Suprapubic skin (tissue), 4 donors: Measurements from ENCODE around the gene EFNA2. TPM values are rescaled to one million over a fixed set of nuclear protein-coding genes. Genes with fewer than 3 reads are reported as not detected.

ENCODE experiments used
- DNase-seq, 2 donors: peaks; one replicate each; pipeline ENCODE4 v3.0.0-alpha.2; 2019; ENCODE audit warnings: low spot score in 2 of 2
- H3K27ac ChIP-seq: fragments of 200-600 bp; sonication (generic); one replicate; pipeline ENCODE4 v1.5.1; 2019
- H3K27me3 ChIP-seq: fragments of 200-600 bp; sonication (generic); one replicate; pipeline ENCODE4 v1.5.1; 2019
- H3K36me3 ChIP-seq: fragments of 200-600 bp; sonication (generic); one replicate; pipeline ENCODE4 v1.5.1; 2019
- H3K4me1 ChIP-seq: fragments of 200-600 bp; sonication (generic); one replicate; pipeline ENCODE4 v1.5.1; 2019
- H3K4me3 ChIP-seq: fragments of 200-600 bp; sonication (generic); one replicate; pipeline ENCODE4 v1.5.1; 2019; ENCODE audit warnings: mild to moderate bottlenecking
- H3K9me3 ChIP-seq: fragments of 200-600 bp; sonication (generic); one replicate; pipeline ENCODE4 v1.5.1; 2019
- EP300 ChIP-seq: sonication (generic); formaldehyde crosslinking; IDR thresholded peaks from one replicate; pipeline ENCODE4 v1.6.1; 2017; ENCODE audit warnings: antibody characterized with exemption
- POLR2A ChIP-seq, 2 donors: fragments of 450-650 bp; IDR thresholded peaks; one replicate each; pipeline ENCODE4 v1.6.1; 2017; ENCODE audit warnings: antibody characterized with exemption in 2 of 2, mild to moderate bottlenecking in 2 of 2, moderate library complexity in 2 of 2
- POLR2AphosphoS5 ChIP-seq, 3 donors: sonication (generic); formaldehyde crosslinking; IDR thresholded peaks; one replicate each; pipeline ENCODE4 v1.6.1; 2017; ENCODE audit warnings: antibody characterized with exemption in 3 of 3
- WGBS: methylation state at CpG from one replicate; pipeline ENCODE4 v1.1.5; 2018; 5-methylcytosine and 5-hydroxymethylcytosine counted together
- total RNA-seq, 4 donors: library from RNA; depleted of rRNA; stranded (reverse); fragments of >200 nt; gene quantifications; one replicate each; pipeline ENCODE4 v1.1.0, GENCODE V29; 2016
- TF ChIP-seq, protein P1 (sequence below), 2 donors: fragments of 200-600 bp in 1 of 2; fragments of 450-650 bp in 1 of 2; sonication (generic) in 1 of 2; IDR thresholded peaks; one replicate each; pipeline ENCODE4 v1.5.1; 2016 to 2019; ENCODE audit warnings: antibody characterized with exemption in 2 of 2, mild to moderate bottlenecking in 1 of 2, moderate library complexity in 1 of 2

Gene EFNA2
- total RNA-seq, 4 donors from 2014 or later, result not detected

DNA sequence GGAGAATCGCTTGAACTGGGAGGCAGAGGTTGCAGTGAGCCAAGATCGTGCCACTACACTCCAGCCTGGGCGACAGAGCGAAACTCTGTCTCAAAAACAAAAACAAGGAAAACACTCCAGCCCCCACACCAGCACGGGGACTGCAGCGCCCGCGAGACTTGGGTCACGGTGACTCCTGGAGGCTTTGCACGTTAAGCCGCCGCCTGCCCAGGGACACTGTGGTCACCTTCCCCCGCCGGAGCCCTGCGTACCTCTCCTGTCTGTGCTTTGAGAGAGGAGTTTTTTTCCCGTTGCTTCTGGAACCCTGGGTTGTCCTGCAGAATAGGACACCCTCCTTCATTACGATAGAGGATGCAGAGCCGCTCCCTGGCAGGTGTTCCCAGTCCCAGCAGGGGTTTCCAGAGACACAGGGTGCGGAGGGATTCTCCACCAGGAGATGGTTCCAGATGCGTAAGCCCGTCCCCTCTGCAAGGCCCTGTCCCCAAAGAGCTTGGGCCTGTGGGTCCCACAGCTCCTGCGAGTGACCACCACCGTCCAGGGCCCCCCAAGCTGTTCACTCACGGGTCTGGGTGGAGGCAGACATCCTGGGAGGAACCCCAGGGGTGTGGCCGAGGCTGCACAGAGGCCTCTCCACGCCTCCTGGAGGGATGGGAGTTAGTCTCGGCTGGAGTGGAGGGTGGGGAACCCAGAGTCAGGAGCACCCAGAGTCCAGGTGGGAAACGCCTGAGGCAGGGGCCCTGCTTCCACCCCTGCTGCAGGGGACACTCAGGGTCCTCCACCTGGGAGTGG lies 55.2 kb downstream of the EFNA2 start:
- no peaks in the 10 kb centered on the region for H3K36me3 ChIP-seq
- 67% methylated on average over 1 of the region's 28 CpGs for WGBS
- no peak for DNase-seq
- no peak for TF ChIP-seq POLR2A (IDR thresholded peaks at IDR 0.05)
- no peak for TF ChIP-seq POLR2AphosphoS5 (IDR thresholded peaks at IDR 0.05)
- TF ChIP-seq EP300, result no peak
- H3K4me1 ChIP-seq, result no peaks in the 10 kb centered on the region
- no peaks in the 10 kb centered on the region for H3K27me3 ChIP-seq
- H3K9me3 ChIP-seq, result no peaks in the 10 kb centered on the region
- no peak overlapping the region for H3K27ac ChIP-seq
- no peak overlapping the region for H3K4me3 ChIP-seq

DNA sequence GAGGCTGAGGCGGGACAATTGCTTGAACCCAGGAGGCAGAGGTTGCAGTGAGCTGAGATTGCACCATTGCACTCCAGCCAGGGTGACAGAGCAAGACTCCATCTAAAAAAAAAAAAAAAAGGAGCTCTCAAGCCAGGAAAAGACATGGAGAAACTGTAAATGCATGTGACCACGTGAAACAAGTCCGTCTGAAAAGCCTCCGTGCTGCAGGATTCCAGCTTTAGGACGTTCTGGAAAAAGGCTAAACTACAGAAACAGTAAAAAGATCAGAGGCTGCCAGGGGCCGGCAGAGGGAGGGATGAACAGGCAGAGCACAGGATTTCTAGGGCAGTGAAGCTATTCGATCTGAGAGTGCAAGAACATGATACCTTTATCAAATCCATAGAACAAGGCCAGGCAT lies 57.4 kb downstream of the EFNA2 start:
- Histone ChIP-seq H3K27ac (no peak overlapping the region), H3K4me3 (no peak overlapping the region), H3K27me3 (no peaks in the 10 kb centered on the region), H3K36me3 (no peaks in the 10 kb centered on the region), H3K4me1 (no peaks in the 10 kb centered on the region), H3K9me3 (no peaks in the 10 kb centered on the region)
- no peak for DNase-seq
- 30% methylated on average over 7 of the region's 7 CpGs for WGBS
- TF ChIP-seq POLR2AphosphoS5 (IDR thresholded peaks at IDR 0.05) (no peak), POLR2A (IDR thresholded peaks at IDR 0.05) (no peak), EP300 (no peak)
- TF ChIP-seq, protein P1, sequence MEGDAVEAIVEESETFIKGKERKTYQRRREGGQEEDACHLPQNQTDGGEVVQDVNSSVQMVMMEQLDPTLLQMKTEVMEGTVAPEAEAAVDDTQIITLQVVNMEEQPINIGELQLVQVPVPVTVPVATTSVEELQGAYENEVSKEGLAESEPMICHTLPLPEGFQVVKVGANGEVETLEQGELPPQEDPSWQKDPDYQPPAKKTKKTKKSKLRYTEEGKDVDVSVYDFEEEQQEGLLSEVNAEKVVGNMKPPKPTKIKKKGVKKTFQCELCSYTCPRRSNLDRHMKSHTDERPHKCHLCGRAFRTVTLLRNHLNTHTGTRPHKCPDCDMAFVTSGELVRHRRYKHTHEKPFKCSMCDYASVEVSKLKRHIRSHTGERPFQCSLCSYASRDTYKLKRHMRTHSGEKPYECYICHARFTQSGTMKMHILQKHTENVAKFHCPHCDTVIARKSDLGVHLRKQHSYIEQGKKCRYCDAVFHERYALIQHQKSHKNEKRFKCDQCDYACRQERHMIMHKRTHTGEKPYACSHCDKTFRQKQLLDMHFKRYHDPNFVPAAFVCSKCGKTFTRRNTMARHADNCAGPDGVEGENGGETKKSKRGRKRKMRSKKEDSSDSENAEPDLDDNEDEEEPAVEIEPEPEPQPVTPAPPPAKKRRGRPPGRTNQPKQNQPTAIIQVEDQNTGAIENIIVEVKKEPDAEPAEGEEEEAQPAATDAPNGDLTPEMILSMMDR (IDR thresholded peaks at IDR 0.05), result no peak

DNA sequence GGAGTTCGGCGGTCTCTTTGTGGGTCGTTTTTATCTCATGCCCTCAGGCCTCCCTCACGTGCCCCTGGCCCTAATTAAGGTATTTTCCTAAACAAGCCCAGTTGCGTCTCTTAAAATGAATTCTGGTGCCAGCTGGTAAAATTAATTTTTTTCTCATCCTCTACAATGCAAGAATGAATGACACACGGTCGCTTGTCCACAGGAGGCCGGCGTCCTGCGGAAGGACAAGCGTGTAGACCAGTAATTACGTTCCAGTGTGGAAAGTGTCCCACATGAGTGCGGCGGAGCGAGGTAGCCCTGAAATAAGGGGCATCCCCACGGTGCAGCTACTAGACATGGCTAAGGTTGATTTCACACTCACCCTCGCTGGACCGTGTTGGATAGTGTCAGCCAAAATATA lies 63.5 kb downstream of the EFNA2 start:
- no peak overlapping the region for H3K4me3 ChIP-seq
- 83% methylated on average over 18 of the region's 18 CpGs for WGBS
- no peak for DNase-seq
- no peak overlapping the region for H3K27ac ChIP-seq
- no peaks in the 10 kb centered on the region for H3K9me3 ChIP-seq
- TF ChIP-seq POLR2AphosphoS5 (IDR thresholded peaks at IDR 0.05), result no peak
- TF ChIP-seq, protein P1 (IDR thresholded peaks at IDR 0.05), result no peak
- no peak for TF ChIP-seq EP300
- TF ChIP-seq POLR2A (IDR thresholded peaks at IDR 0.05), result no peak
- no peaks in the 10 kb centered on the region for H3K27me3 ChIP-seq
- no peaks in the 10 kb centered on the region for H3K36me3 ChIP-seq
- H3K4me1 ChIP-seq, result peaks cover 6% of the 10 kb centered on the region

DNA sequence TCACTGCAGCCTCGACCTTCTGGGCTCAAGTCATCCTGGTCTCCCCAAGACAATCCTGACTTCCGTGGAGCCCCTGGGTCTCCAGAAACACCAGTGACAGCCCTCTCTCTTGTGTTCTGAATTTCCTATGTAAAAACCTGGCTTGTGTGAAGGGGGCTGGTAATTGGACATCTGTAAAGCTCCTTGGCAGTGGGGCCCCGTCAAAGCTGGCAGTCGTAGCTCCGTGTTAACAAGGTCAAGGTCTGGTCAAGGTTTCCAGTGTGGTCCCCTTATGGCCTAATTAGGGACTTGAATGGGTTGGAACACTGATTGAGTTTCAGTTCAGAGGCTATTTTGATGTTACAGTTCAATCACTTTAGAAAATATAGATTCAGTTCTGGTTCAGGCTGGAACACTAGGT lies 65.2 kb downstream of the EFNA2 start:
- H3K4me1 ChIP-seq, result peaks cover 16% of the 10 kb centered on the region
- H3K4me3 ChIP-seq, result no peak overlapping the region
- no peak for TF ChIP-seq POLR2A (IDR thresholded peaks at IDR 0.05)
- TF ChIP-seq EP300, result no peak
- no peak for TF ChIP-seq POLR2AphosphoS5 (IDR thresholded peaks at IDR 0.05)
- TF ChIP-seq, protein P1 (IDR thresholded peaks at IDR 0.05), result no peak
- WGBS, result 74% methylated on average over 5 of the region's 5 CpGs
- no peak for DNase-seq
- no peak overlapping the region for H3K27ac ChIP-seq
- H3K27me3 ChIP-seq, result no peaks in the 10 kb centered on the region
- H3K9me3 ChIP-seq, result no peaks in the 10 kb centered on the region
- H3K36me3 ChIP-seq, result no peaks in the 10 kb centered on the region

Other genes starting within 250 kb of the EFNA2 start
- gene ABCA7, start 245.8 kb upstream of the EFNA2 start, total RNA-seq, result 10 to 100 TPM; 29.8 to 97.6 (median 47.5) TPM
- 10 to 100 TPM; 11.5 to 13.4 (median 12.6) TPM for gene ARHGAP45, start 218.7 kb upstream of the EFNA2 start, total RNA-seq
- gene POLR2E, start 190.5 kb upstream of the EFNA2 start, total RNA-seq, result 100 to 1,000 TPM in 3 of 4 donors, 10 to 100 TPM in 1; 84.1 to 142 (median 111) TPM
- 100 to 1,000 TPM; 267 to 359 (median 344) TPM for gene GPX4, start 181.9 kb upstream of the EFNA2 start, total RNA-seq
- 10 to 100 TPM; 36.7 to 58.9 (median 45.5) TPM for gene SBNO2, start 111.6 kb upstream of the EFNA2 start, total RNA-seq
- 10 to 100 TPM; 62.5 to 76.9 (median 66.4) TPM for gene STK11, start 80.1 kb upstream of the EFNA2 start, total RNA-seq
- 1 to 10 TPM; 2.9 to 8.6 (median 5.1) TPM for gene CBARP, start 47.9 kb upstream of the EFNA2 start, total RNA-seq
- 100 to 1,000 TPM; 102 to 205 (median 137) TPM for gene ATP5F1D, start 44.1 kb upstream of the EFNA2 start, total RNA-seq
- 100 to 1,000 TPM in 2 of 4 donors, 10 to 100 TPM in 2; 89.0 to 153 (median 105) TPM for gene MIDN, start 37.3 kb upstream of the EFNA2 start, total RNA-seq
- gene CIRBP, start 16.5 kb upstream of the EFNA2 start, total RNA-seq, result 100 to 1,000 TPM; 338 to 672 (median 451) TPM
- gene FAM174C, start 10.3 kb upstream of the EFNA2 start, total RNA-seq, result 10 to 100 TPM; 44.3 to 72.5 (median 58.2) TPM
- 100 to 1,000 TPM in 2 of 4 donors, 10 to 100 TPM in 2; 66.8 to 154 (median 97.5) TPM for gene NDUFS7, start 98.0 kb downstream of the EFNA2 start, total RNA-seq
- 10 to 100 TPM; 27.8 to 40.3 (median 34.0) TPM for gene GAMT, start 115.7 kb downstream of the EFNA2 start, total RNA-seq
- 10 to 100 TPM; 41.5 to 75.4 (median 49.2) TPM for gene DAZAP1, start 121.7 kb downstream of the EFNA2 start, total RNA-seq
- 1,000 to 10,000 TPM; 1,802 to 3,909 (median 2,793) TPM for gene RPS15, start 152.5 kb downstream of the EFNA2 start, total RNA-seq
- gene APC2, start 164.2 kb downstream of the EFNA2 start, total RNA-seq, result under 1 TPM in 3 of 4 donors, not detected in 1; 0.08 to 0.30 (median 0.26) TPM
- 10 to 100 TPM; 25.1 to 41.2 (median 36.4) TPM for gene C19orf25, start 193.3 kb downstream of the EFNA2 start, total RNA-seq
- 1 to 10 TPM; 1.4 to 6.6 (median 3.8) TPM for gene PCSK4, start 204.5 kb downstream of the EFNA2 start, total RNA-seq
- gene REEP6, start 205.3 kb downstream of the EFNA2 start, total RNA-seq, result 10 to 100 TPM in 1 of 4 donors, 1 to 10 TPM in 3; 3.2 to 11.8 (median 8.1) TPM
- 1 to 10 TPM in 3 of 4 donors, under 1 TPM in 1; 0.83 to 4.1 (median 2.4) TPM for gene ADAMTSL5, start 227.1 kb downstream of the EFNA2 start, total RNA-seq
- gene PLK5, start 238.2 kb downstream of the EFNA2 start, total RNA-seq, result 1 to 10 TPM in 1 of 4 donors, under 1 TPM in 1, not detected in 2; 0.23 to 1.2 TPM